Suprapubic skin (tissue), 4 donors: ENCODE data around the gene RAPGEF4. TPM values are rescaled to one million over a fixed set of nuclear protein-coding genes. Genes with fewer than 3 reads are reported as not detected.

Source experiments
- DNase-seq, 2 donors: peaks; one replicate each; pipeline ENCODE4 v3.0.0-alpha.2; 2019; ENCODE audit warnings: low spot score in 2 of 2
- H3K27ac ChIP-seq: fragments of 200-600 bp; sonication (generic); one replicate; pipeline ENCODE4 v1.5.1; 2019
- H3K27me3 ChIP-seq: fragments of 200-600 bp; sonication (generic); one replicate; pipeline ENCODE4 v1.5.1; 2019
- H3K36me3 ChIP-seq: fragments of 200-600 bp; sonication (generic); one replicate; pipeline ENCODE4 v1.5.1; 2019
- H3K4me1 ChIP-seq: fragments of 200-600 bp; sonication (generic); one replicate; pipeline ENCODE4 v1.5.1; 2019
- H3K4me3 ChIP-seq: fragments of 200-600 bp; sonication (generic); one replicate; pipeline ENCODE4 v1.5.1; 2019; ENCODE audit warnings: mild to moderate bottlenecking
- H3K9me3 ChIP-seq: fragments of 200-600 bp; sonication (generic); one replicate; pipeline ENCODE4 v1.5.1; 2019
- EP300 ChIP-seq: sonication (generic); formaldehyde crosslinking; IDR thresholded peaks from one replicate; pipeline ENCODE4 v1.6.1; 2017; ENCODE audit warnings: antibody characterized with exemption
- POLR2A ChIP-seq, 2 donors: fragments of 450-650 bp; IDR thresholded peaks; one replicate each; pipeline ENCODE4 v1.6.1; 2017; ENCODE audit warnings: antibody characterized with exemption in 2 of 2, mild to moderate bottlenecking in 2 of 2, moderate library complexity in 2 of 2
- POLR2AphosphoS5 ChIP-seq, 3 donors: sonication (generic); formaldehyde crosslinking; IDR thresholded peaks; one replicate each; pipeline ENCODE4 v1.6.1; 2017; ENCODE audit warnings: antibody characterized with exemption in 3 of 3
- WGBS: methylation state at CpG from one replicate; pipeline ENCODE4 v1.1.5; 2018; 5-methylcytosine and 5-hydroxymethylcytosine counted together
- total RNA-seq, 4 donors: library from RNA; depleted of rRNA; stranded (reverse); fragments of >200 nt; gene quantifications; one replicate each; pipeline ENCODE4 v1.1.0, GENCODE V29; 2016
- TF ChIP-seq, protein P1 (sequence below), 2 donors: fragments of 200-600 bp in 1 of 2; fragments of 450-650 bp in 1 of 2; sonication (generic) in 1 of 2; IDR thresholded peaks; one replicate each; pipeline ENCODE4 v1.5.1; 2016 to 2019; ENCODE audit warnings: antibody characterized with exemption in 2 of 2, mild to moderate bottlenecking in 1 of 2, moderate library complexity in 1 of 2

RAPGEF4 gene
- total RNA-seq, 4 donors from 2014 or later, result 19.9 to 49.5 (median 27.5) TPM

DNA sequence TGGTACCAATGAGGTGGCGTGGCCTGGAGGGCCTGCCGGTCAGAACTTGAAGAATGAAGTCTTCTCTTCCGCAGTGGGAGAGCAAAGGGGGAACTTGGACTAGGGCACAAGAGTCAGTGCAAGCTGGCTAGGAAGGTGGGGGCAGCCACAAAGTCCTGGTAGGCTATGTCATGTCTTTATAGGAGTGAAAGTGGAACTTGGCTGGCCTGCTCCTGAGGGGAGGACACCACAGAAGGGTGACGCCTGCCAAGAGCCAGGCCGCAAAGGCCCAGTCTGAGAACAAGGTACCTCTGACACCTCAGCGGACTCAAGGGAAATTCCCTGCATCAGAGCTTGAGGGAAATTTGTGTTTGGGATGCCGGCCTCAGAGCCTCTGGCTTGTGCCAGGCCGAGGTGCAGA, 307.8 kb downstream of the RAPGEF4 start:
- no peaks in the 10 kb centered on the region for H3K27me3 ChIP-seq
- no peak overlapping the region for H3K4me3 ChIP-seq
- TF ChIP-seq EP300 (no peak), POLR2A (IDR thresholded peaks at IDR 0.05) (no peak), POLR2AphosphoS5 (IDR thresholded peaks at IDR 0.05) (no peak)
- TF ChIP-seq, protein P1, sequence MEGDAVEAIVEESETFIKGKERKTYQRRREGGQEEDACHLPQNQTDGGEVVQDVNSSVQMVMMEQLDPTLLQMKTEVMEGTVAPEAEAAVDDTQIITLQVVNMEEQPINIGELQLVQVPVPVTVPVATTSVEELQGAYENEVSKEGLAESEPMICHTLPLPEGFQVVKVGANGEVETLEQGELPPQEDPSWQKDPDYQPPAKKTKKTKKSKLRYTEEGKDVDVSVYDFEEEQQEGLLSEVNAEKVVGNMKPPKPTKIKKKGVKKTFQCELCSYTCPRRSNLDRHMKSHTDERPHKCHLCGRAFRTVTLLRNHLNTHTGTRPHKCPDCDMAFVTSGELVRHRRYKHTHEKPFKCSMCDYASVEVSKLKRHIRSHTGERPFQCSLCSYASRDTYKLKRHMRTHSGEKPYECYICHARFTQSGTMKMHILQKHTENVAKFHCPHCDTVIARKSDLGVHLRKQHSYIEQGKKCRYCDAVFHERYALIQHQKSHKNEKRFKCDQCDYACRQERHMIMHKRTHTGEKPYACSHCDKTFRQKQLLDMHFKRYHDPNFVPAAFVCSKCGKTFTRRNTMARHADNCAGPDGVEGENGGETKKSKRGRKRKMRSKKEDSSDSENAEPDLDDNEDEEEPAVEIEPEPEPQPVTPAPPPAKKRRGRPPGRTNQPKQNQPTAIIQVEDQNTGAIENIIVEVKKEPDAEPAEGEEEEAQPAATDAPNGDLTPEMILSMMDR (IDR thresholded peaks at IDR 0.05), result no peak
- H3K9me3 ChIP-seq, result no peaks in the 10 kb centered on the region
- WGBS, result 83% methylated on average over 8 of the region's 8 CpGs
- no peak overlapping the region for H3K27ac ChIP-seq
- DNase-seq, result no peak
- peaks cover 7% of the 10 kb centered on the region for H3K4me1 ChIP-seq
- no peaks in the 10 kb centered on the region for H3K36me3 ChIP-seq

- H3K9me3 ChIP-seq, result no peaks in the 10 kb centered on the region
- H3K4me1 ChIP-seq, result peaks cover 12% of the 10 kb centered on the region
- 93% methylated on average over 13 of the region's 13 CpGs for WGBS
- no peak overlapping the region for H3K27ac ChIP-seq
- no peaks in the 10 kb centered on the region for H3K36me3 ChIP-seq
- TF ChIP-seq POLR2AphosphoS5 (IDR thresholded peaks at IDR 0.05) (no peak), POLR2A (IDR thresholded peaks at IDR 0.05) (no peak), EP300 (no peak)
- TF ChIP-seq, protein P1 (IDR thresholded peaks at IDR 0.05), result no peak
- H3K27me3 ChIP-seq, result no peaks in the 10 kb centered on the region
- no peak overlapping the region for H3K4me3 ChIP-seq
- no peak for DNase-seq
Measured at GRCh38 chr2:173043897-173044519, 308.4 kb downstream of the RAPGEF4 start.

DNA sequence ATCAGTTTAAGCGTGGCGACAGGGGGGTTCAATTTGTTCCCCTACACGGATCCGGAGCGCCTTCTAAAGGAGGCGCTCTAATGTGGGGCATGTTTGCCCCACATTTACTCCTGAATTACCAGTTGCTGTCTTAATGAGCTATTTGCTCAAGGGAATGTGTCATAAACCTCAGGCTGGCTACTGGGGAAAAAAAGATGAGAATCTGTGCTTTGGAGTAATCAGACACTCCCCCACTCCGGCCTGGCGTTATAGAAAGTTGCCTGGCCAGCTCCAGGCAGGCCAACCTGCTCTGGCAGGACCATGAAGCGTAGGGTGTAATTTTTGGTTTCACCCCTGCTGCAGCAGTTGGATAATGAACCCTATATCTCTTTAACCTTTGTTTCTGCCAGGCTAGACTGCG, 309.0 kb downstream of the RAPGEF4 start:
- no peak for DNase-seq
- TF ChIP-seq EP300 (no peak), POLR2AphosphoS5 (IDR thresholded peaks at IDR 0.05) (no peak), POLR2A (IDR thresholded peaks at IDR 0.05) (no peak)
- TF ChIP-seq, protein P1 (IDR thresholded peaks at IDR 0.05), result no peak
- H3K27me3 ChIP-seq, result no peaks in the 10 kb centered on the region
- no peaks in the 10 kb centered on the region for H3K9me3 ChIP-seq
- WGBS, result 87% methylated on average over 10 of the region's 10 CpGs
- H3K4me3 ChIP-seq, result no peak overlapping the region
- H3K4me1 ChIP-seq, result peaks cover 19% of the 10 kb centered on the region
- H3K36me3 ChIP-seq, result no peaks in the 10 kb centered on the region
- H3K27ac ChIP-seq, result no peak overlapping the region

GRCh38 chr2:173045181-173045580, 309.5 kb downstream of the RAPGEF4 start:
- no peaks in the 10 kb centered on the region for H3K36me3 ChIP-seq
- 82% methylated on average over 2 of the region's 2 CpGs for WGBS
- TF ChIP-seq POLR2AphosphoS5 (IDR thresholded peaks at IDR 0.05) (no peak), EP300 (no peak), POLR2A (IDR thresholded peaks at IDR 0.05) (no peak)
- TF ChIP-seq, protein P1 (IDR thresholded peaks at IDR 0.05), result no peak
- H3K27ac ChIP-seq, result no peak overlapping the region
- no peak for DNase-seq
- H3K4me3 ChIP-seq, result no peak overlapping the region
- peaks cover 24% of the 10 kb centered on the region for H3K4me1 ChIP-seq
- no peaks in the 10 kb centered on the region for H3K9me3 ChIP-seq
- no peaks in the 10 kb centered on the region for H3K27me3 ChIP-seq

DNA sequence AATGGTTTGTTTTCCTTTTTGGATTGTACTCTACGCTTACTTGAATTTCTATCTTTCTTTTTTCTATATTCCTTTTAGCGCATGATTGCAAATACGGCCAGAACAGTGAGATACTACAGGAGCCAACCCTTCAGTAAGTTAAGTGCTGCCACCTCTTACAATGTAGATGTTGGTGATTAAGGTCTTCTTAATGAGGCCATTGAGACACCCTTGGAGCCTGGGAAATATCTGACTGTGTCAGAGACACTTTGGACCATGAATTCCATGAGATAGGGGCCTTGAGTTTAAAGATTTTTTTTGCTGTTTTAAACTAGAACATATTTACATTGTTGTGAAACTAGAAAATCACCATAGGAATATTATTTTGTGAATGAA, 312.9 kb downstream of the RAPGEF4 start:
- peak overlapping the region; percentile 90 for H3K27ac ChIP-seq
- H3K4me3 ChIP-seq, result no peak overlapping the region
- H3K4me1 ChIP-seq, result peaks cover 32% of the 10 kb centered on the region
- WGBS, result 53% methylated on average over 3 of the region's 3 CpGs
- H3K36me3 ChIP-seq, result no peaks in the 10 kb centered on the region
- no peak for DNase-seq
- H3K9me3 ChIP-seq, result no peaks in the 10 kb centered on the region
- TF ChIP-seq POLR2AphosphoS5 (IDR thresholded peaks at IDR 0.05) (no peak), POLR2A (IDR thresholded peaks at IDR 0.05) (no peak), EP300 (no peak)
- TF ChIP-seq, protein P1 (IDR thresholded peaks at IDR 0.05), result no peak
- H3K27me3 ChIP-seq, result no peaks in the 10 kb centered on the region
